Neural cell (in vitro differentiated cells): ENCODE measurements around the gene TMSB15C. TPM values are rescaled to one million over a fixed set of nuclear protein-coding genes. Genes with fewer than 3 reads are reported as not detected.
"Not testable (repeated sequence)": the region's sequence is repeated elsewhere in the genome, so short reads cannot be mapped to it uniquely, and the experiment has no call there.

ENCODE experiments used
- H2AFZ ChIP-seq: fragments of 200-600, 300-800 bp; sonication (generic), shearing (Covaris generic); 2 replicates; pipeline ENCODE4 v1.6.0; 2014; ENCODE audit warnings: low read depth, mild to moderate bottlenecking, antibody characterized with exemption, low read length, moderate library complexity
- H3F3A ChIP-seq: fragments of 200-600 bp; shearing (Covaris generic); 2 replicates; pipeline ENCODE4 v1.6.1; 2016; ENCODE audit warnings: mild to moderate bottlenecking, moderate library complexity, mixed read lengths, antibody characterized with exemption, low read length; ENCODE audit not compliant: insufficient read depth, poor library complexity, severe bottlenecking
- H3K27ac ChIP-seq: fragments of 200-600, 300-800 bp; sonication (generic), shearing (Covaris generic); 2 replicates; pipeline ENCODE4 v1.5.1; 2014; ENCODE audit warnings: mild to moderate bottlenecking, low read length, moderate library complexity
- H3K27me3 ChIP-seq: fragments of 300-800, 200-600 bp; sonication (generic), shearing (Covaris generic); 2 replicates; pipeline ENCODE4 v1.6.0; 2014; ENCODE audit warnings: mild to moderate bottlenecking, low read depth, low read length, moderate library complexity; ENCODE audit not compliant: insufficient read depth
- H3K36me3 ChIP-seq: fragments of 300-800, 200-600 bp; sonication (generic), shearing (Covaris generic); 2 replicates; pipeline ENCODE4 v1.5.1; 2014; ENCODE audit warnings: mild to moderate bottlenecking, antibody characterized with exemption, low read length, moderate library complexity; ENCODE audit not compliant: insufficient read depth
- H3K4me2 ChIP-seq: fragments of 300-800, 200-600 bp; sonication (generic), shearing (Covaris generic); 2 replicates; pipeline ENCODE4 v1.6.0; 2014; ENCODE audit warnings: mild to moderate bottlenecking, low read length
- H3K4me3 ChIP-seq: fragments of 300-800, 200-600 bp; sonication (generic), shearing (Covaris generic); 2 replicates; pipeline ENCODE4 v1.5.1; 2014; ENCODE audit warnings: mild to moderate bottlenecking, low read length, moderate library complexity
- H3K79me2 ChIP-seq: fragments of 200-600 bp; shearing (Covaris generic); replicated peaks from 2 replicates; pipeline ENCODE4 v1.6.0; 2014; ENCODE audit warnings: mild to moderate bottlenecking, low read length, moderate library complexity; ENCODE audit not compliant: insufficient read depth
- H3K9ac ChIP-seq: fragments of 300-800, 200-600 bp; sonication (generic), shearing (Covaris generic); 2 replicates; pipeline ENCODE4 v1.6.1; 2016; ENCODE audit warnings: mild to moderate bottlenecking, low read length, mixed read lengths
- H3K9me2 ChIP-seq: fragments of 200-600 bp; shearing (Covaris generic); 2 replicates; pipeline ENCODE4 v1.6.1; 2016; ENCODE audit warnings: mild to moderate bottlenecking, low read length, mixed read lengths; ENCODE audit not compliant: insufficient read depth
- H3K9me3 ChIP-seq: fragments of 200-600, 300-800 bp; sonication (generic), shearing (Covaris generic); 2 replicates; pipeline ENCODE4 v1.6.1; 2016; ENCODE audit warnings: mild to moderate bottlenecking, mixed run types, low read length, moderate library complexity, mixed read lengths
- H4K20me1 ChIP-seq: fragments of 200-600 bp; shearing (Covaris generic); 2 replicates; pipeline ENCODE4 v1.6.1; 2016; ENCODE audit warnings: mild to moderate bottlenecking, mixed run types; ENCODE audit not compliant: insufficient read depth
- EP300 ChIP-seq: fragments of 450-650 bp; conservative IDR thresholded peaks from 2 replicates; pipeline ENCODE4 v1.6.1; 2014; ENCODE audit warnings: antibody characterized with exemption, mild to moderate bottlenecking, moderate library complexity; ENCODE audit not compliant: poor library complexity, severe bottlenecking
- EZH2 ChIP-seq: fragments of 200-600, 300-800 bp; shearing (Covaris generic), sonication (generic); IDR thresholded peaks from 2 replicates; pipeline ENCODE4 v1.6.1; 2014; ENCODE audit warnings: antibody characterized with exemption, low read length, borderline replicate concordance, mild to moderate bottlenecking; ENCODE audit not compliant: insufficient read depth, poor library complexity, severe bottlenecking
- MXI1 ChIP-seq: fragments of 450-650 bp; conservative IDR thresholded peaks from 2 replicates; pipeline ENCODE4 v1.6.1; 2014; ENCODE audit warnings: antibody characterized with exemption, mild to moderate bottlenecking; ENCODE audit not compliant: poor library complexity, severe bottlenecking
- POLR2AphosphoS5 ChIP-seq: IDR thresholded peaks from 2 replicates; pipeline ENCODE4 v1.6.1; 2012
- RAD21 ChIP-seq: fragments of 450-650 bp; conservative IDR thresholded peaks from 2 replicates; pipeline ENCODE4 v1.6.1; 2014; ENCODE audit warnings: antibody characterized with exemption, mild to moderate bottlenecking, moderate library complexity
- REST ChIP-seq: IDR thresholded peaks from 2 replicates; pipeline ENCODE4 v1.6.1; 2012; ENCODE audit warnings: borderline replicate concordance
- SMC3 ChIP-seq: fragments of 450-650 bp; conservative IDR thresholded peaks from 2 replicates; pipeline ENCODE4 v1.6.1; 2014; ENCODE audit warnings: antibody characterized with exemption, mild to moderate bottlenecking, moderate library complexity; ENCODE audit not compliant: poor library complexity
- TAF1 ChIP-seq: IDR thresholded peaks from 2 replicates; pipeline ENCODE4 v1.6.1; 2012; ENCODE audit warnings: low read depth
- polyA plus RNA-seq: library from polyadenylated mRNA; depleted of rRNA; stranded (reverse); fragments of >200 nt; gene quantifications from 2 replicates; pipeline ENCODE4 v1.2.3, GENCODE V29; 2014
- TF ChIP-seq, protein P1 (sequence below): fragments of 450-650 bp; IDR thresholded peaks from 2 replicates; pipeline ENCODE4 v1.5.1; 2014; ENCODE audit warnings: antibody characterized with exemption, mild to moderate bottlenecking, moderate library complexity; ENCODE audit not compliant: poor library complexity, severe bottlenecking

The TMSB15C gene
- polyA plus RNA-seq, 1 donor from 2014 or later, result 53.2 TPM

DNA sequence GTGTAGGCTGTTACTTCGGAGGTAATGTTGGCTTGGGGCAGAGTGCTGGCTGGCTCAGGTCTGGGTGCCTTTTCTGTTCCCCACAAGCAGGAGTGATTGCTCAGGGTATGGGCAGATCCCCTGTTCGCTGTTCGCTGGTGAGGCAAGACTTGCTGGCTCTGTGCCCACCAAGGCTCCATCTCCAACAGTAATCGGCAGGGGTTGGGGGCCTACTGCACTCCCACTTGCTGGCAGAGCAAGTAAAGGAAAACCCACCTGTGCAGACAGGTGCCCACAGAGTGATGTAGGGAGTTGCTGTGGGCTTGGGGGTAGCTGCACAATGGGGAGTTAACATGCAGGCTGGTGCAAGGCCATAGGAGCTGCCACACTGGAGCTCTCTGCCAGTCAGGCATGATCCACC is 8.0 kb upstream of the TMSB15C start:
- Histone ChIP-seq H3K36me3 (no peaks in the 10 kb centered on the region), H4K20me1 (no peaks in the 10 kb centered on the region), H3F3A (no peaks in the 10 kb centered on the region), H3K4me2 (no peak overlapping the region), H3K9me3 (no peaks in the 10 kb centered on the region), H3K27ac (no peak overlapping the region), H3K9ac (no peak overlapping the region), H3K27me3 (no peaks in the 10 kb centered on the region), H3K79me2 (no peaks in the 10 kb centered on the region), H2AFZ (no peak overlapping the region), H3K4me3 (no peak overlapping the region), H3K9me2 (no peaks in the 10 kb centered on the region)
- no peak for TF ChIP-seq EP300
- TF ChIP-seq RAD21, result no peak
- no peak for TF ChIP-seq TAF1
- TF ChIP-seq REST, result no peak
- TF ChIP-seq SMC3, result no peak
- TF ChIP-seq MXI1, result no peak
- TF ChIP-seq POLR2AphosphoS5, result no peak
- no peak for TF ChIP-seq EZH2
- TF ChIP-seq, protein P1, sequence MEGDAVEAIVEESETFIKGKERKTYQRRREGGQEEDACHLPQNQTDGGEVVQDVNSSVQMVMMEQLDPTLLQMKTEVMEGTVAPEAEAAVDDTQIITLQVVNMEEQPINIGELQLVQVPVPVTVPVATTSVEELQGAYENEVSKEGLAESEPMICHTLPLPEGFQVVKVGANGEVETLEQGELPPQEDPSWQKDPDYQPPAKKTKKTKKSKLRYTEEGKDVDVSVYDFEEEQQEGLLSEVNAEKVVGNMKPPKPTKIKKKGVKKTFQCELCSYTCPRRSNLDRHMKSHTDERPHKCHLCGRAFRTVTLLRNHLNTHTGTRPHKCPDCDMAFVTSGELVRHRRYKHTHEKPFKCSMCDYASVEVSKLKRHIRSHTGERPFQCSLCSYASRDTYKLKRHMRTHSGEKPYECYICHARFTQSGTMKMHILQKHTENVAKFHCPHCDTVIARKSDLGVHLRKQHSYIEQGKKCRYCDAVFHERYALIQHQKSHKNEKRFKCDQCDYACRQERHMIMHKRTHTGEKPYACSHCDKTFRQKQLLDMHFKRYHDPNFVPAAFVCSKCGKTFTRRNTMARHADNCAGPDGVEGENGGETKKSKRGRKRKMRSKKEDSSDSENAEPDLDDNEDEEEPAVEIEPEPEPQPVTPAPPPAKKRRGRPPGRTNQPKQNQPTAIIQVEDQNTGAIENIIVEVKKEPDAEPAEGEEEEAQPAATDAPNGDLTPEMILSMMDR, result no peak

- H3K79me2 ChIP-seq, H3F3A ChIP-seq, H3K27ac ChIP-seq, H3K9ac ChIP-seq, H4K20me1 ChIP-seq, H2AFZ ChIP-seq, H3K9me3 ChIP-seq, H3K4me3 ChIP-seq, H3K27me3 ChIP-seq, H3K9me2 ChIP-seq, H3K36me3 ChIP-seq, H3K4me2 ChIP-seq: not testable (repeated sequence)
Measured at GRCh38 chrX:104077854-104078253, 1.8 kb upstream of the TMSB15C start.

- not testable (repeated sequence) for H3K27ac ChIP-seq, H3K4me2 ChIP-seq, H2AFZ ChIP-seq, H3K9me2 ChIP-seq, H3F3A ChIP-seq, H3K36me3 ChIP-seq, H3K27me3 ChIP-seq, H4K20me1 ChIP-seq, H3K9me3 ChIP-seq, H3K79me2 ChIP-seq, H3K4me3 ChIP-seq, H3K9ac ChIP-seq
Measured at GRCh38 chrX:104062636-104063035, 13.4 kb downstream of the TMSB15C start.

DNA sequence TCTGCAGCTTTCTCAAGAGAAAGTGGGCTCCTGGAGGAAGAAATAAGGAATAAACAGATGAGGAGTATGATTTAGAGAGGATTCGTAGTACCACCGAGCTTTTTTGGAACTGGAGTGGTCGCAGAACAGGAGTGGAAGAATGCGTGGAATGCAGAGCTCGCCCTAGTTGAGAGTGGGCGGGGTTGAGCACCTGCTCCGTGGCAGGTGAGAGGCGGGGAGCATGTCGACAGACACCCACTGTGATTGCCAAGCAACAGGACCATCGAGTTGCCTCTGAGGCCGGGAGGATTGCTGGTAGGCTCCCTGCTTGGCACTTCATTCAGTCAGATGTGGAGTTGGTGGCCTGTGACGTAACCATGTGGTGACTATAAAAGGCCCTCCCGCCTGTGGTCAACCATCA is 21.1 kb downstream of the TMSB15C start:
- not testable (repeated sequence) for H3K4me3 ChIP-seq, H3K79me2 ChIP-seq, H3K9ac ChIP-seq

More for the DNA sequence above, 21.1 kb downstream of the TMSB15C start:
- H3F3A ChIP-seq, H3K36me3 ChIP-seq, H3K9me2 ChIP-seq, H4K20me1 ChIP-seq, H3K4me2 ChIP-seq, H3K27me3 ChIP-seq, H3K27ac ChIP-seq, H3K9me3 ChIP-seq, H2AFZ ChIP-seq: not testable (repeated sequence)
